GM21737 (cell line): Measurements from ENCODE around the gene SDK1.

ENCODE experiments used
- ATAC-seq: cut with Tn5 transposase; IDR thresholded peaks from one replicate; pipeline ENCODE4 v1.9.1; 2021; ENCODE audit warnings: mild to moderate bottlenecking, moderate library complexity; ENCODE audit not compliant: unreplicated experiment

The SDK1 gene

DNA sequence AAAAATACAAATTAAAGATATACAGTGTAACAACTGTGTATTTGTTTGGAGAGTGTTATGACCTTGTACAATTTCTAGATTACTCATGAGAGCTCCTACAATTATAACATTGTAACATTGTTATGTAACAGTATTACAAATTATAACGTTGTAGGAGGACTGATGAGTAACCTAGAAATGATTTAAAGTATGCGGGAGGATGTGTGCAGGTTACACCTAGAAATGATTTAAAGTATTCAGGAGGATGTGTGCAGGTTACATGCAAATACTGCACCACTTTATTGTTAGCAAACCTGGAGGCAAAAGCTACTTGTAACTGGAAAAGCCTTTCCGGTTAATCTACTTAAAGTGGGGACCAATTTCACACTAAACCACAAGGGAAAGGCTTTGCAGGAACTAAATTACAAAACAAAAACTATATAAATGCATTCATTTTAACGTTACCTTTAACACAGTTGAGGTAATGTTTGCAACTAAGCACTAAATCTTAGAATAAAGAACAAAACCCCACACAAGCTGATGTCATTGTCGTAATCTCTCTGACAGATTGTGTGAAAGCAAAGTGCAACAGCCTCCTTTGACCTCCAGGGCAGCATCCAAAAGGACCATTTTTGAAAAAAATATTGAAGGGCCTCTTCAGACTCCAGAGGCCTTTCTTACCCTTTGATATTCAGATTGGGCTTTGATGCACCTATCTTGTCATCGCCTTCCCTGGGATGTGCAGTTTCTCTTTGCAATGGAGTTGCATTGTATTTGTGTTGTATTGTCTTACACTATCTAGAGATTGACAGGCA, 858.9 kb downstream of the SDK1 start:
- no peak for ATAC-seq

DNA sequence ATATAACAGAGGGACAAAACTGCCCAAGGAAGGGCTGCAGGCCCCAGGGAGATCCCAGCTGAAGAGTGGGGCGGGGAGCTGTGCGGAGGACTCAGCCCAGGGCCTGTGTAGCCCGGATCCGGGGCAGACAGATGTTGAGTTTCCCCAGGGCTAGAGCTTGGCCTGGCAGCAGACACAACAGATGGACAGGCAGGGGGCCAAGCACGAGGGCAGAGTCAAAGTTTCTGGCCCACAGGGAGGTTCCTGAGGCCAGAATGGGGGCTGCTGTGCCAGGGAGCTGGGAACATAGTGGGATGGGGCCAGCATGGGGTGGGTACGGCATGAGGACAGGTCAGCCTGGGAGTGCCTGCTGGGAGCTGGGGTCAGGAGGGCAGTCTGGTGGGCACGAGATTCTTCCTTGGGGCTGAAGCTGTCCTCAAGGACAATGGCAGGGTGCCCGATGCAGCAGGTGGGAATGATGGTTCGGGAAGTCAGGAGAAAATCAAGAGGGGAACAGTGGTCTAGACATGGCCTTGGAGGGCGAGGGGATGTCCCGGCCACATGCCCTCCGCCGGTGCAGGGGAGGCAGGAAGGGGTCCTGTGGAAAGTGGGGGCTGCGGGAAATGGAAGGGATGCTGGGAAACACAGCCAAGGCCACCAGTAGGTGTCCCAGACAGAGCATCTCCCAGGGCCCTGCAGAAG, 862.0 kb downstream of the SDK1 start:
- ATAC-seq = no peak

DNA sequence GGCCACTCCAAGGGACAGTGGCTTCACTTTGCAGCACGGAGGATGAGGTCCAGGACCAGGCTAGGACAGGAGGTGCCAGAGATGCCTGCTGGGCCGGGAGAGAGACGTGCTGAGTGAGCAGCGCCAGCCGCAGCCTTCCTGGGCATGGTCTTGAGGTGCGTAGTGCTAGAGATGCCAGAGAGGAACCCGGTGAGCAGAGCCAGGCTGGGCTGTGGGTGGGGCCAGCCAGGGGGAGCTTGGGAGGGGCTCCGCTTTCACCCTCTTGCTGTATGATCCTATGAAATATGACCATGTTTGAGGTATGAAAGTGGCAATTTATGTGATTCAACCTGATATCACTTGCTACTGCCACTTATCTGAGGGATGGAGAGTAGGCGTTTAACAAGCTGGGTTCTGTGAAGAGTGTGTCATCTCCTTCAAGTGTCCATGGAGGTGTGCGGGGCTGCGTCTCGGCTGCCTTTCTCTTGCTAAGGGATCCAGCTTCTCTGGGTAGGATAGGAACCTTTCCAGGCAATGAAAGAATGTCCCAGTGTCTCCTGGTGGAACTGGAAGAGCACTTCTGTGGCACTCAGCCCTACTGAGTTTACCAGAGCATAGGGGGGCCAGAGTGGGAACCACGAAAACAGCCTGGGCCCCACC, 862.6 kb downstream of the SDK1 start:
- ATAC-seq = no peak

DNA sequence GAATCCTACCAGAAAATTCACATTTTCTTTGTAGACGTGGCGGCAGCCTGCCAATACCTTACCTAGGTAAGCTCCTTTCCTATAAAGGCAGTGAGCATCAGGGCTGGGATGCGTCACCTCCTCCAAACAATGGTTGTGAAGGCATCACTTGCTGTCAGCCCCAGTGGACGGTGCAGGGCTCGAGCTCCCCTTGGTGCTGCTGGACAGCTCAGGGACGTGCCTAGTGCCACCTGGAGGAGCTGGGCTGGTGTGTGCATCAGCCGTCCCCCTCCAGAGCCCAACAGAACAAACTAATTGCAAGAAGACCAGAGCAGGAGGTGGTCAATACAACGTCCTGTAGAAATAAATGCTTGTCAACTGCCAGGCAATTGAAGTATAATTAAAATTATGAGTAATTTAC, 863.5 kb downstream of the SDK1 start:
- ATAC-seq = no peak

DNA sequence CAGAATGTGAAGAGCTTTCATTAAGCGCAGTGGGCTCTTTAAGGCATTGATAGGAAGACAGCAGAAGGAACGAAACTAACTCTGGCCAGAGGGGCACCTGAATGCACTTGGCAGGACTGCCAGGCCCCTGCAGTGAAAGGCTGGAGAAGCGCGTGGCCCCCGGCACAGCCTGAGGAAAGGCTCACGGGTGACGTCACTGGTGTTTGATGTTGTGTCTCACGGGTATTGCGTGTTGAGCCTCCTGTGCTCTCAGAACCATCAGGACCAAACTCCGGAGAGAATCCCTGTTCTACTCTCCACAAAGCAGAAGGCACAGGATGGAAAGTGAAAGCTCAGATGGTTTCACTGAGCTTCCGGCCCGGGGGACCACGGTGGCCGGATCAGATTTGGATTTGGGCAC, 865.3 kb downstream of the SDK1 start:
- ATAC-seq = no peak

DNA sequence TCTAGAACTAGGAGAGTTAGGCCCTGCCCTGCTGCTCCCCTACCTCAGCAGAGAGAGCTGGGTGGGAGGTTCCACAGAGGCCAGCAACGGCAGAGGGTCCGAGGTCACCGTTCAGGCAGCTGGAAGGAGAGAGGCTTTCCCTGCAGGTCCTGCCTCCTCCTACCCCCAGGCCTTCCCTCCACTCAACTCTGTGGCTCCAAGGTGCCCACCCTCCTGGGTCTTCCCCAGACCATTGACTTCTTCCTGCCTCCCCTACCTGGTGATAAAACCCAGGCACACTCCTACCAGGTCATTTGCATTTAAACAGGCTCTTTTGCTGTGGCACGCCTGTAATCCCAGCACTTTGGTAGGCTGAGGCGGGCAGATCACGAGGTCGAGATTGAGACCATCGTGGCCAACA, 865.8 kb downstream of the SDK1 start:
- no peak for ATAC-seq

DNA sequence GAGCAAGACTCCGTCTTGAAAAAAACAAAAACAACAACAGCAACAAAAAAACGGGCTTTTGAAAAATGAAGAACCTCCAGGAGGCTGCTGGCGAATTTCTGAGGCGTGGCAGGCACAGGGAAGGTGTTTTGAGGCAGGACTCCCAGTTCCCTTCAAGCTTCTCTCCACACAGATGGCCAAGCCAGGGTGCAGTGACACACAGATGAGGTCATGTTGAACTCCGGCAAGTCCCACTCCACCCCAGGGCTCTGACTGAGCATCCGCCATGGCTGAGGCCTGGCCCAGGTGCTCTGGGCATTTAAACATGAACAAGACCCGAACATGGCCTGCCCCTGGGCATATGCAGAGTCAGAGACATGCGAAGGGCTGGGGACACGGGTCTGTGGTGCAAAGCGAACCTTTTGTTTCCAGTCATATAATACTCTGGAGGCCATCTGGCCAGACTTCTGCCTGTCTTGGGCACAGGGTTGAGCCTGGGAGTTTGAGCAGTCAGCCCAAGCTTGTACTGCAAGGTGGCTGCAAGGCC, 866.4 kb downstream of the SDK1 start:
- ATAC-seq = no peak

DNA sequence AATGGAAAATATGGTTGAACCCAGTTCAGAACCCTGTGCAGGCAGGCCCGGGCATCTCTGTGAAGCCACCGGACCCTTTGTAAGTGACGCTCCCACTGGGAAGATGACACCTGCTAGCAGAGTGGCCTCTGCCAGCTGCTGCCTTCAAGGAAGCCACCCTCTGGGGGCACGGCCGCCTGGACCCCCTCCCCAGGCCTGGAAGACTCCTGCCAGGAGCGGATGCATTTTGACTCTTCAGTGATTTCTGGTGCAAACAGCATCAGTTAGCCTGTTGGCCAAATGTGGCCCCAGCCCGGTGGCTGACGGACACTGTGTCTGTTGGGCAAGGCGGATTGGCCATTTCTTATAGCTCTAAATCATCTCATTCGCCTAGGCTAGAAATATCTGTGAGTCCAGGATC, 867.0 kb downstream of the SDK1 start:
- ATAC-seq = no peak

DNA sequence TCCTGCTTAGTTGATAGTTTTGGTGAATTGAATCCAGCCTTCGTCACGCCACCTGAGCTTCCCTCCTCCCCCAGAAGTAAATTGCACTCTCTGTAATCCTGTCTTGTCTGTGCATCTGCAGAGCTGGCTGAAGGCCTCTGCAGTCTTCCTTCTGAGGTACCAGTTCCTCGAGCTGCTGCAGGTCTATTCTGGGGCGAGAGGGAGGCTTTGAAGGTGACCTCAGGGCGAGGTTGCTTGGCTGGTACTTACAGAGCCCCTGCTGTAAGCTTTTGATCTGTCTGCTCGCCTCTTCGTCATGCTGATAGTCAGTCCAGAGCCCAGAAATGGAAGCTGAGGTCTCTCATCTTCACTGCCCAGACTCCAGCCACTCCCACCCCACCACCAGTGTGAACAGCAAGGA, 867.5 kb downstream of the SDK1 start:
- no peak for ATAC-seq

DNA sequence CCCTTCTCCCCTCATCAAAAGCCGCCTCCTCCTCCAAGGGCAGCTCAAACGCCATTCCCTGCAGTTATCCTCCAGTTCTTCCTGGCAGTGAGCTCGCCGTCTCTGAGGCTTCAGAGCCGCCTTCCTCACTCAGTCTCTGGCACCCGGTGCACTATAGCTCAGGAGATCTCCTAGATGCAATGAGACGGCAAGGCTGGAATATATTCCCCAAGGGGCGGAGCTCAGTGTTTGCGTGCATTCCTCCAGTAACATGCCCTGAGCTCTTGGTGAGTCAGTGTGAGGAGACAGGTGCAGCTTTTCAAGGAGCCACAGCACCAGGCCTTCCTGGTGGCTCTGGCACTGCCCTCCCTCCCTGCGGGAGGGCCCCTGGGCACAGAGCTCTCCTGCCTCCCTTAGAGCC, 868.4 kb downstream of the SDK1 start:
- no peak for ATAC-seq

DNA sequence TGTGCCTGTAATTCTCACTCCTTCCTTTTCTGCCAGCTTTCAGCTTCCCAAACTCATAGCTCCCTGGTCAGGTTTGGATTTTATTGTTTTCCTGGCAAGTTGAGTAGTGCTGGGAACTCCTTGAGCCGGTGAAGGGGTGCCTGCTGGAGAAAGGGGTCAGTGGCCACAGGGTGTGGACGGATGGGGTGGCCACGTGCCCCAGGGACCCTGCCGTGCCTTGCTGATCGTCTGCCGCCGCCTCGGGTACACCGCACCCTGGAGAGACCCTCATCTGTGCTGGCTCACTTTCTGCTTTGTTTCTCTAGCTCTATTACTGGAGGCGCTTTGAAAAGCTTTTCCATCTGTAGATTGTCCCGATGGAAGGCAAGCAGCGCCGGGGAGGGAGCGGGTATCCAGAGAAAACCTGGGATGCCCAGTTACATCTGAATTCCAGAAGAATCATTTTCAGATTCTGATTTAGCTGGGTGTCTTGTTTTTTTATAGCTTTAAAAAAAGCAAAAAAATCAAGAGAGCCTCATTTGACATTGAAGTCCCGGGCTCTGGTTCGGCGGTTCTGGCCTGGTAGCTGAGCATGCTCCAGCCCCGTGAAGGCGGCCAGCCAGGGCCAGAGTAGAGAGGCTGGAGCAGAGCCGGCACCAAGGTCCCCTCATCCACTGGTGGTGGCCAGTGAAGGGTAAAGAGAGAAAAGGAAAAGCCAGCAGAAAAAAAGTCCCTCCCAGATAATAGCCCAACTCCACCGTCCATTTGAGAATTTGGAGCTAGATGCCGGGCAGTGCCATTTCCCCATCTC, 870.1 kb downstream of the SDK1 start:
- no peak for ATAC-seq

DNA sequence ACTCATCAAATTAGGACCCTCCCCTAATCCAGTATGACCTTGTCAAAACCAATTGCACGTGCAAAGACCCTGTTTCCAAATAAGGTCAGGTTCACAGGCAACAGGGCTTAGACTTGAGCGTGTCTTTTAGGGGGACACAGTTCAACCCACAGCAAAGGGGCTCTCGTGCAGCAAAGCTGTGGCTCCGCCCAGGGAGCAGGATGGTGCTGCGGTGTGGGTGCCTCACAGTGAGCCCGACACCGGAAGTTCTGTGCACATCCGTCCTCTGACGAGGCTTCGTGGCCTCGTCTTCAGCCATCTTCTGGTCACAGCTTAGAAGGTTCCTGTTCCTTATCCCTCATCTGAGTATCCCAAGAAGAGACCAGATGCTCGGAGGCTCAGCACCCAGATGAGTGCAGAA, 871.8 kb downstream of the SDK1 start:
- no peak for ATAC-seq

DNA sequence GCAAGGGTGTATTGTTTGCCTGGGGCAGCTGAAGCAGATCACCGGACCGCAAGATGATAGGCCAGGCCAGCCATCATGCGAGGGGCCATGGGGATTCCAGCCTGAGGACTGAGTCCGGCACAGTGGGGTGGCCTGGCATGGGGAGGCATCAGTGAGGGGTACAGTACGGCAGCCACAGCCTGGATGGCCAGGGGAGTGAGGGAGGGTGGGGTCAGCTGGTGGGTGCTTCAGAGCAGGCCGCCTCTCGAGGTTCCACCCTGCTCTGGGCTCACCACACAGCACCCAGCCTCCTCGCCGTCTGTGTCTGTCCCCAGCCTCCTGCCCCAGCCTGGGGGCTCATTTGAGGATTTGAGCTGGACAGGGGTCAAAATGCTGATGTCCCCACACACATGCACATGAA, 872.6 kb downstream of the SDK1 start:
- ATAC-seq = no peak

DNA sequence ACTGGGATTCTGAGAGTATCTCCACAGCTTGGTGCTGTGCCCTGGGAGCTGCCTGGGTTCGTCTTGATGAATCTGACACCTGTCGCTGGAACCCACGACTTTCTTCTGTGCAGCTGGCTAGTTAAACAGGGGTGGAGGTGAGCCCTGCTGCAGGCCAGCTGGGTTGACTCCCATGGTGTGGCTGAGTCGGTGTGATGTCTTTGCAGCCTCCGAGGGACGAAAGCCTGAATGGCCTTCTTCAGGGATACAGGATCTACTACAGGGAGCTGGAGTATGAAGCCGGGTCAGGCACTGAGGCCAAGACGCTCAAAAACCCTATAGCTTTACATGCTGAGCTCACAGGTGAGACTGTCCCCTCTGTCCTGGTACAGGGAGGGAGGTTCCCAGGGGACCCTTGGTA, 873.0 kb downstream of the SDK1 start:
- no peak for ATAC-seq

DNA sequence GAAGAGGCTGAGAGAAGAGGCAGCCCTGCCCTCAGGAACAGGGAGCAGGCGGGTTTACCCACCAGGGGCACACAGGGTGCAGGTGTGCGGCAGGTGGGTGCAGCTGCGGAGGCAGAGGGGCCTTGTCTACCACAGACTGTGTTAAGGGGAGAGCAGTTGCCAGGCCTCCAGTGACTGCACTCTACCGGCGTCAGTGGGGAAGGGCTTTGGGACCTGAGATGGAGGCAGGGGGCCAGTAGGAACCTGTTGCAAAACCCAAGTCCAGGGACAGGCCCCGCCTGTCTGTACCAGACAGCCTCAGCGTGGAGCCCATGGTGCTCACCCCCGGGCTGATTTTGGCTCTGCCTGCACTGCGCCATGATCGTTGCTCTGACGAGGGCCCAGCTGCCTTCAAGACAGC, 873.4 kb downstream of the SDK1 start:
- ATAC-seq = no peak

DNA sequence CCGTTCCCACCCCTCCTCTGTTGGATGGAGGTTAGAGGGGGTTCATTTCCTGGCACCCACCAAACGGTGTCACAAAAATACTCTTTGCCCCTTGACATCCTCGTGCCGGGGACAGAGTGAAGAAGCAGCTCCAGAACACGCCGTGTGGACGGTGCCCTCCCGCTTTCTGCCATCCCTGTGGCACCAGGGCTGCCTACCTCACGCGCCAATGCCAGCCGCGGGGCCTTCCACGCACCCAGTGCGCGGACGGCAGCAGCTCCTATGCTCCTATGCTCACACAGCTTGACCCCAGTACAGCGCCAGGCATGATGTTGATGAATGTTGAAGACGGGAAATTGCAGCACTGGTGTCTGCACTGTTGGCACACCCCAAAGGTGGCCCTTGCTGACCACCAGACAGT, 873.8 kb downstream of the SDK1 start:
- no peak for ATAC-seq

DNA sequence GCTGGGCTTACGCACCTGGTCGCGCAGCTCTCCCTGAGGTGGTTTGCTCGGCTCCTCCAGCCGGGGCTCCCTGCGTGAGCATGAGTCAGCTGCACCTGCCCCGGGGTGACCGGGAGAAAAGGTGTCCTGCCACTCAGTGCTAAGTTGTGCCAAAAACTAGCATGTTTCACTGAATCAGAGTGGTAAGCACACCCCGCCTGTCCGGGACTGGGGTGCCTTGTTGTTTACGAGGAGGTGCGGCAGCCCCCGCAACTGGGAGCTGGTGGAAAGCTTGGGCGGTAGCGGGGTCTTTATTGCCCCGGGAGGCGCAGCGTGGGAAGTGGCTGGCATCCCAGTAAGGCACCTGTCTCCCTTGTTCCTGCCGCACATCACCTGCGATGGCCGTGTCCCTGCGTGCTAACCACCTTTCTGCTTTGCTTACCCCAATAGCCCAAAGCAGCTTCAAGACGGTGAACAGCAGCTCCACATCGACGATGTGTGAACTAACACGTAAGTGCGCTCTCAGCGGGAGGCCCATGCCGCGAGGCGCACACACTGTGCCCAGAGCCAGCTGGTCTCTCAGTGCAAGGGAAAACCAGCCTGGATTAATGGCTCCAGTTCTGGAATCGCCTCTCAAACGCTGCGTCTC, 874.4 kb downstream of the SDK1 start:
- ATAC-seq = no peak

DNA sequence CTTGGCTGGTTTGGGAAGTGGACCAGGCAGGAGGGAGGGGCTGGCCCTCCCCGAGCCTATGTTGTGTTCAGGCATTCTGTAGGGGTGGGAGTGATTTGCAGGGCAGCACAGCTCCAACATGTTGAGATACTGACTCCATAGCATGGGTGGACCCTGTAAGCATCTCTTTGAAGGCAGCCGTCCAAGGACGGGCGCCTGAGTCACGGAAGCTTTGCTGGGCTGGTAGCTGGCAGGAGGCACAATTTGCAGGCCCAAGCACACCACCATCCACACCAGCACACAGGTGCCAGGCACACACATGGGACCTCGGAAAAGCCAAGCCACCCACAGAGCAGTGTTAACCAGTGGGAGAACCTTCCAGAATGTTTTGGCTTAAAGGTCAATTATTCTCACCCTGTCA, 875.9 kb downstream of the SDK1 start:
- no peak for ATAC-seq

DNA sequence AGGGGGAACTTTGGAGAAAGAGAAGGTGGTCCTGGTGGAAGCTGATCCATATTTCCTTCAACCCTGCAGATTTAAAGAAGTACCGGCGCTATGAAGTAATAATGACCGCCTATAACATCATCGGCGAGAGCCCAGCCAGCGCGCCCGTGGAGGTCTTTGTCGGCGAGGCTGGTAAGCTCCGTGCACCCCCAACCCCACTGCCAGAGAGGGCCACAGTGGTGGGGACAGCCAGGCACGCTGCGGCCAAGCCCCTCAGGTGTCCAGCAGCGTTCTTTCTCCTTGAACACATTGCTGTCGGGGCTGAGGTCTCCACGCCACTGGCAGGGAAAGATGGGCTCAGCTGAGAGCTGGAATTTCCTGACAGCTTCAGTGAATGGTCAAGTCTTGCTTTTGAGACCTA, 877.4 kb downstream of the SDK1 start:
- no peak for ATAC-seq

DNA sequence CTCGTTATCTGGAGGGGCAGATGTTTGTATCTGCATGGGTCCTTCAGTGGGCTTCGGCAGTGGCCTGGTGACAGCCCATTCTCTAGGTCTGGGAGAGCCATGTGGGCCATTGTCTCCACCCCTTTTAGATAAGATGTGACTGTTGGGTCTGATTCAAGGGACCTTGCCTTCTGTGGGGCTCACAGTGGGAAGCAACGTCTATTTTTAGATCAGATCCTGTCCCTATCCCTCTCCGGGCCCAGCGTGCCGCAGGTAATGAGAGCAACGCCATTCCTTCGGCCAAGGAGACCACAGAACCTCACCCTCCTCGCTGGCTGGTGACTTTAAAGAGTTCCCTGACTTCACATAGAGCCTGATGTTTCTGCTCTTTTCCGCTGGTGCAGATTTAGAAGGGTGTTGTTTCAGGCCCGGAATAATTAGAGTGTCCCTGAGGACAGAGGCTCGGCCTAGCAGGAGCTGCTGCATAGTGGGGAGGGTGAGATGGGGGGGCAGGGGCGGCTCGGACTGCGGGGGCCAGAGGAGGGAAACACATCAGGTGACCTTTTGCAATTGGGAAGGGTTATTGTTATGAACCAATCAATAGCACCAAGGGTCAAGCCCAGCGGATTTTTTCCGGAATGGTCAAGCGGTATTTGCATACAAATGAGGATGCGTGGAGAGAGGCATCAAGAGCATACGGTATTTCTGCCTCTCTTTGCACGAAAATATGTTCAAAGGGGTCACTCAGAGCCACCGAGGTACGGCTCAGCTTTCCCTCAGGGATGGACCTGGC, 878.0 kb downstream of the SDK1 start:
- no peak for ATAC-seq
